Muscle of arm (tissue), 12 donors: ENCODE data around the gene TRIM27. TPM values are rescaled to one million over a fixed set of nuclear protein-coding genes. Genes with fewer than 3 reads are reported as not detected.
A peak's percentile ranks its signal among the peaks of the same experiment; 100 is the strongest.
"Not testable (repeated sequence)": the region's sequence is repeated elsewhere in the genome, so short reads cannot be mapped to it uniquely, and the experiment has no call there.

Experiments used
- DNase-seq: peaks from one replicate; pipeline ENCODE4 v3.0.0-alpha.2; 2013
- polyA plus RNA-seq, 12 donors: library from polyadenylated mRNA; unstranded; fragments of 120-200 nt; gene quantifications; one replicate each; pipeline ENCODE4 v1.2.1, GENCODE V29; 2013; ENCODE audit not compliant: insufficient read length in 12 of 12

TRIM27 gene
- polyA plus RNA-seq, 12 donors: 36.6 to 56.1 (median 46.9) TPM; not detected in 1

DNA sequence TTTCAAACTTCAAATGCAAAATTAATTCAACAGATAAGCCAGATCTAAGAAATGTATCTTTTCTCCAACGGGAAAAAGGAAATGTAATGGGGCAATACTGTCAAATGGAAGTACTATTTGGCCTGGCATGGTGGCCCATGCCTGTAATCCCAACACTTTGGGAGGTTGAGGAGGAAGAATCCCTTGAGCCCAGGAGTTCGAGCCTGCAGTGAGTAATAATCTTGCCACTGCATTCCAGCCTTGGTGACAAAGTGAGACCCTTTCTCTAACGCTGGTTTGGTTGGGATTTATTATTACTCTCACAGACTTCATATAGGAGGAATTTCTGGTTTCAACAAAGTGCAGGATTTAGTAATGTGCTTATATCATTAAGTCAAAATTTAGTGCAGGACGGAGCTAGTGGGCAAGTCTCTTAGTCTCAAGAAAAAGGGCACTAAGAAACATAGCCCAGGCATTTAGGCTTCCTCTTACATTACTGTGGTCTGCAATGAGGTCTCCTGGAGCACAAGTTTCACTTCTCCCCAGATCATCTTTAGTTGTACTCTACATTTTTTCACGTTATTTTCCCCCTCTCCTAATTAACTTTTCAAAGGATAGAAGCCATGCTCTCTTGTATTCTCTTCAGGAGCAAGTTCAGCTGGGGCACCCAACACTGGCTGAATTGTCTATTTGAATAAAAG lies 23.1 kb downstream of the TRIM27 start:
- no peak for DNase-seq

DNA sequence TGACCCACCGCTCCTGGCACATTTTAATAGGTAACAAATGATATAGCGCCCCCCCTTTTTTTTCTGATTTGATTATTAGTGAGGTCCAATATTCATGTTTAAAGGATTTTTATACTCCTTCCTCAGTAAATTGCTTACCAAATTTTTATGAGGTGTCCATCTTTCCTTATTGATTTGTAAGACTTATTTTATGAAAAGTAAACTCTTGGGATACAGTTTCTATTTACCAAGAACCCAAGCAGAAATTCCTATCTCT lies 25.1 kb downstream of the TRIM27 start:
- no peak for DNase-seq

DNA sequence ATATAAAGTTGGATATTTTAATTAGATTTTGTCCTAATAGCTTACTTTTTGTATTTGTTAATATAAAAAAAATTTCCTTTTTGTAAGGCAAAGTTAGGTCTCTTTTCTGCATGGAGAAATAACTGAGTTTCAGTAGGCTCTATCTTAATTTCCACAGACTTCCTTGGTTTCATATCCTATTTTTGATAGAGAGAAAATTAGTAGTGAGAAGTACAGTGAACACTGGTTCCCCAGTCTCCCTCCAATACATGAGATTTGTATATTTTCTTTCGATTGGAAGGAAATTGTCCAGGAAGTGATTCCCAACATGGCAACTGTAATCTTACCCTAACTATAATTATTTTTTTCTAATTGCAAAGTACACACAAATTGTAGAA lies 26.4 kb downstream of the TRIM27 start:
- no peak for DNase-seq

DNA sequence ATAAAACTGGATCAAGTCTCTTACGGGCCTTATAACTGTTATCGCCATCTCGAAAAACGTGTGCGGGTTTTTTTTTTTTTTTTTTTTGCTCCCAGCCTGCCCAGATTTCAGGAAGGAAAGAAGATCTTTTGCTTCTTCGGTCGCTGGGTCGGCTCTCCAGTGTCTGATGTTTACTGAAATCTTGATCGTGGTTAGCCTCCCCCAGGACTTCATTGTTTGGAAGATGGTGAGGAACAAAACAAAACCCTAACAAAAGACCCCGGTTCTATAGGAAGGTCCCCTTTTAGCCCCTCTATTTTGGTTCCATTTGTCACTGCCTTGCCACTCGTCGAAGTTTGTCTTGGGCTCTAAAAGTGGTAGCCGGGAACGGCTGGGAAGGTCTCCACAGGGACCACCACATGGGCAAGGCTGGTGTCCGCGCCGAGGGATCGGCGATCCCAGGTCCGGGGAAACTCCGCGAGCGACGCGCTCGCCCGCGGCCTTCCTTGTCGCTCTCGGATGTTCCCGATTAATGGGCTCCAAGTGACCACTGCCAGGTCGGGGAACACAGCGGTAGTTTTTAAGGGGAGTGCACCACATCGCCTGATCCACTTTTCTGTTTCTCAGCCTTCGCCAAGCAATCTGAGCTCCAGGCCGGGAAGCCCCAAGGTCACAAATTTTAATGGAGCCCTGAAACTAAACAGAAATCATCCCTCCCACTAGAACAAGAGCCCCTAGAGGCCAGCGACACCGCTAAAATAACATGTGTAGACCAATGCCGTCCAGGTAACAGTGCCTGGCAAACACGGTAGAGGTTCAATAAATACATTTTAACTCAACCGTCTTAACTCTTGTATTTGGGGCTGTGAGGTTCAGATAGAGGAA lies 27.0 kb downstream of the TRIM27 start:
- peak; percentile 66 for DNase-seq

DNA sequence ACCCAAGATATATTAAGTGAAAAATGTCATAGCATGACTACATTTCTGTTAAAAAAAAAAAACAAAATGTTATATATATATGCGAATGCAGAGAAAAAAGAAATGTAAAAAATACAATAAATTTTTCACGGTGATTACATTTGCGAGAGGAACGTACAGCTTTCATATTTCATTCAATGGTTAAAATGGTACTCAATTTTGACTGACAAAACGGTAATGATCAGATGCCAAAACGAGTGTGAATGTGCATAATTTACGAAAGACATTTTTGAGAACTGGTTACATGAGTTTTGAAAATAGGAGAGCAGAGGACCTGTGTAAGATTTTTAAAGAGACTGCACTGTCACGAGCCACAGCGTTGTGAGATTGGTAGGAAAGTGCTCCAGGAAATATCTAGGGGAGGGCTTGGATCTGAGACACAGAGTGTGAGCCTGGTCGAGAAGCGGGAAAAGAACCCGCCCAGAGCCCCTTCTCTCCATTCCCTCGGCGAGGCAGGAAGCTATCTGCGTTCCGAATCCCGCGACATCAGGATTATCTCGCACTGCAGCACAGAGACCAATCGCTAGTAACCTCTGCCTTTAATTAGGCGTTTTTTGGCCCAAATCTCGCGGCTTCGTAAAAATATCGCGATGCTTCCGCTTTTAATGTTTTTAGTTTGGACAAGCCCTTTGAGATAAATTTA lies 28.5 kb downstream of the TRIM27 start:
- peak; percentile 98 for DNase-seq

DNA sequence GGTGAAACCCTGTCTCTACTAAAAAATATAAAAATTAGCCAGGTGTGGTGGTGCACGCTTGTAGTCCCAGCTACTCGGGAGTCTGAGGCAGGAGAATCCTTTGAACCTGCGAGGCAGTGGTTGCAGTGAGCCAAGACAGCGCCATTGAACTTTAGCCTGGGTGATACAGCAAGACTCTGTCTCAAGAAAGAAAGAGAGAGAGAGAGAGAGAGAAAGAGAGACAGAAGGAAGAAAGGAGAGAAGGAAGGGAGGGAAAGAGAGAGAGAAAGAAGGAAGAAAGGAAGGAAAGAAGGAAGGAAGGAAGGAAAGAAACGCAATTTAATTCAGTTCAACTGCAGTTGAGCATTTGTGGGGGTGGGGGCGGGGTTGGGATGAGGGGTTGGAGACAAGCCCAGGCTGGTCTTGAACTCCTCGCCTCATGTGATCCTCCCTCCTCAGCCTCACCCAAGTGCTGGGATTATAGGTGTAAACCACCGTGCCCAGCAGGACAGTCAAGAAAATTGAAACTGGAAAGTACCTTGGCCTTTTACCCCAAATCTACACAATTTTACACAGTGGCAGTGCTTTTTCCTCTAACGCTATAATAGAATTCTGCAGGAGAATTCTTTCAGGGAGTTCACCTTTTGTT lies 30.5 kb downstream of the TRIM27 start:
- DNase-seq: no peak

DNA sequence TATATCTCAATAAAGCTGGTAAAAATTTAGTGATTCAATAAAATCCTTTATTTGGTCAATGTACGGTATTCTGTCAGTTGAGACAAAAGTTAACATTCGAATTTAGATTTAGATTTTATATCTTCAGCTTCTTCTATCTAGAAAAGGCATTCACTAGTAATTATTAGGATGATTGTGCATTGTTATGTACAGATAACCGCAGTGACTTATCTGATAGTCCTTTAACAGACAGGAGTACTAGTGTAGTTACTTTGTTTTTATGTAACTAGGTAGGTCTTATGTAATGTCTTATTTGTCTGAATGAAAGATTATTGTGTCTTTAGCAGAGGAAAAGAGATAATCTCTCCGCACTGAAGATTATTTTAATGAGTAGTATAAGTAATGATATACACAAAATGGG lies 31.3 kb downstream of the TRIM27 start:
- DNase-seq: no peak

DNA sequence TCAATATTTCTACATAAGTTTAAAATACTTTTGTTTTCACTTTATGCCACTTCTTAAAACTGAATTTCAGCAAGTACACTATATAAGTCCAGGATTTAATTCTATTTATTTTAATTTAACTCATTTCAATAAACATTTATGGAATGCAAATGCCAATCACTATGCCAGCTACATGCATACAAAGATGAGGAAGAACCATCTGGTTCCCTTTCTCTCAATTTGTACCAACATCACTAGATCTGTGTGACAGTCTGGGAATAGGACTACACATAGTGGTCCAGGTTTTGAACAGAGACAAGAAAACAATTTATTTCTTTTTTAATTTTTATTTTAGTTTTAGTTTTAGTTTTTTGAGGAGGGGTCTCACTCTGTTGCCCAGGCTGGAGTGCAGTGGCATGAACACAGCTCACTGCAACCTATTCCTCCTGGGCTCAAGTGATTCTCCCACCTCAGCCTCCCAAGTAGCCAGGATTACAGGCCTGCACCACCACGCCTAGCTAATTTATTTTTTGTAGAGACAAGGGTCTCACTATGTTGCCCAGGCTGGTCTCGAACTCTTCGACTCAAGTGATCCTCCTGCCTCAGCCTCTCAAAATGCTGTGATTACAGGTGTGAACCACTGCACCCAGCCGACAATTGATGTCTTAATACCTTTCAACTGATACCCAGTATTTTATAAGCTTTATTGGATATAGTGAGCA lies 35.8 kb downstream of the TRIM27 start:
- DNase-seq: no peak

DNA sequence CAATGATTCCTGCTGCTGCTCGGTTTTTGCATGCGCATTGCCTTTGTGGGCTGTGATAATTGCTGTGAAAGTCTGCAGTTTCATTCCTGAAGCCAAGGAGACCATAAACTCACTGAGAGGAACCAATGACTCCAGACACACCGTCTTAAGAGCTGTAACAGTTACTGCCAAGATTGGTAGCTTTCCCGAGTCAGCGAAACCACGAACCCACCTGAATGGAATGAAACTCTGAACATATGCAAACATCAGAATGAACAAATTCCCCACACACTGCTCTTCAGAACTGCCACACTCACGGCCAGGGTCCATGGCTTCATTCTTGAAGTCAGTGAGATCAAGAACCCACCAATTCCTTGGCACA lies 37.7 kb downstream of the TRIM27 start:
- DNase-seq: no peak

DNA sequence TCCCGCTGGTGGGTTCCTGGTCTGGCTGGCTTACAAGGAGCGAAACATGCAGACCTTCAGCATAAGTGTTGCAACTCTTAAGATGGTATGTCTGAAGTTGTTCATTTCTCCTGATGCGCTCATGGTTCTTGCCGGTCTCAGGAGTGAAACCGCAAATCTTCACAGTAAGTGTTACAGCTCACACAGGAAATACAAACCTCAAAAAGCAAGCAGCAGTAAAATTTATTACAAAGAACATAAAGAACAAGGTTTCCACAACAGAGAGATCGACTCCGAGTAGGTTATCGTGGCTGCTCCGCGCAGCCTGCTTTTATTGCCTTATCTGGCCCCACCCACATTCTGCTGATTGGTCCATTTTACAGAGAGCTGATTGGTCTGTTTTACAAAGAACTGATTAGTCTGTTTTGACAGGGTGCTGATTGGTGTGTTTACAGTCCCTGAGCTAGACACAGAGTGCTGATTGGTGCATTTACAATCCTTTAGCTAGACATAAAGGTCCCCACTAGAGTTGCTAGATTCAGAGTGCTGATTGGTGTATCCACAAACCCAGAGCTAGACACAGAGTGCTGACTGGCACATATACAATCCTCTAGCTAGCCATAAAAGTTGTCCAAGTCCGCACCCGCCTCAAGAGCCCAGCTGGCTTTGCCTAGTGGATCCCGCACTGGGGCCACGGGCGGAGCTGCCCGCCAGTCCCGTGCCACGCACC lies 39.2 kb downstream of the TRIM27 start:
- DNase-seq: no peak

DNA sequence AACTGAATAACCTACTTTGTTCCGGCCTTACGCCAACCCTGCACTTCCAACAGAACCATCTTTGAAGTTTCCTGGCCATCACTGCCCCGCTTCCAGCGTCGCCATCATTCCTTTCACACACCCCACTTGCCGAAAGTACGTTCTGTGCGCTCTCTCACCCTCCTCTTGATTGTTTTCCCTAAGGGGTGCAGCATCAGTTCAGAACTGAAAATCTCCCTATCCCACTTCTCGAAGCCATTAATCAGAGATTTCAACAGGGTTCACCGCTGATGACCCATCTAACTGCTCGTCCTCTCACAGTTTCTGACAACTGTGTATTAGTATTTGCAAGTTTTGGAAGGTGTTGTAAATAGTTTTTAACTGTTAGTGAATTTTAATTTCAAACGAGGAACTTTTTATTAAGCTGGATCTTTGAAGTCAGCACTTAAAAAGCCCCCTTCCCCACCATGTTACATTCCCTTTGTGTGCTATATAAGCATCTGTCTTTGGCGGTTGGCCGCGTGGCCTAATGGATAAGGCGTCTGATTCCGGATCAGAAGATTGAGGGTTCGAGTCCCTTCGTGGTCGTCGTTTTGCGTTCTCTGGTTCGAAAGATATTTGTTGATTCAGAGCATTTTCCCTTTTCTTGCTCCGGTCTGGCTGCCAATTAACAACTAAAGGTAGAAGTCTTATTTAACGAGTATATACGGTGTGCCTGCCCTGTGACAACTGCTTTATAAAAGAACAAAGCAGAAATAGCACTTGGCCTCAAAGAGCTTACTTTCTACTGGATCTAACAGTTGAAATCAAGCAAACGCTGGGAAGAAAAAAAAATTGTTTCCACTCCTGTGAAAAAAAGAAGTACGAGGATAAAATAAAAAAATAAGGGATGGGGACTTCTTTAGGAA lies 42.6 kb downstream of the TRIM27 start:
- peak; percentile 89 for DNase-seq

DNA sequence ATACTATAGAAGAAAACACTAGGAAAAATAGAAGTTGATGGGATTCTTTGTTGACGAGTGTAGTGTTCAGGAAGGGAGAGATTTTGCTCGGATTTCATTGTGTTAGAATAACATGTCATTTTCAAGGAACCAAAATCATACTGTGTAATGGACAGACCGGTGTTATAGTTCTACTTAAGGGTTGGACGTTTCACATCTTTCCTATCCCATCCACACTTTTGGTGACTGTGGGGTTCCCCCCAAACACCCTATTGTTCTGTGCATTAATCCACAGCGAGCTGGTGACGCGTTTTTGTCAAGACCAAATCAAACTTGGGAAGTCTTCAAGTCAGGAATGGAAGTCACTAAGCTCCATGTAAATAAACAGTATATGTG lies 43.3 kb downstream of the TRIM27 start:
- DNase-seq: no peak

DNA sequence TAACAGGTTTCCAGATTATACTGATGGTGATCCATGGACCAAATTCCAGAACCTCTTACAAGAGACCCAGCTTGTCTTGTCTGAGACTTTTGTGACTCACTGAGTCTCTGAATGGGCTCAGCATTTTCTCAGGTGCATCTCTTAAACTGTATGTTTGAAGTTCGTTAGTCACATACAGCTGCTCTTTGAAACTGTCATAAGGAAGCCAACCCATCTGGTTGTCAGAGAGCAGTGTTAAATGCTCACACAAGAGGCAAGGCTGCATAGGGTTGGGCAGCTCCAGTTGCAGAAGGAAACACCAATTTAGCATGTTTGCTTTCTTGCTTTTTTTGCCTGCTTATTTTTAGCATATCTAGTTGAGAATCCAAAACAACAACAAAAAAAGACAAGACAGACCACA lies 47.1 kb downstream of the TRIM27 start:
- DNase-seq: no peak

DNA sequence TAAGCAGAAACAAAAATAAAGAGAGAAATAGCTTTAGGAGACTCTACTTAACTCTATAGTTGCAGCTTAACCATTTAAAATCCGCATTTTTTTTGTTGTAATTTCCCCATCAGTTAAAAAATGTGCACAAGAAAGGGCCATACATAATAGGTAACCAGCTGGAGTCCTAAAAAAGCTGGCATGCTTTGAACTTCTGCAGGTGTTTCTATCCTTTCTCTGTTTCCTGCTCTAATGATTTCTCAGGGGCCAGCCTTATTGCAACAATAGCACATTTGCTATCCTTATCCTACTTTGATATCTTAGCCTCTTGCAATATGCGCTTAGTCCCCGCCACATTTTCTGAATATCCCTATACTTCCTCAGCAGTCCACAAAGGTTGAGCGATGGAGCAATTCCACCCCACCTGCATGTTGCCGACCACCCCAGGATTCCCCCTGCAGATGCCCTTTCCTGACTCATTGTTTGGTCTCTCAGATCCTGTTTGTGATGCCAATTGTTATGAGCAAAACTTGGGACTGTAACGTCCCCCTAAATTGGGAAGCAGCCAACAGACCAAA lies 48.5 kb downstream of the TRIM27 start:
- DNase-seq: no peak

DNA sequence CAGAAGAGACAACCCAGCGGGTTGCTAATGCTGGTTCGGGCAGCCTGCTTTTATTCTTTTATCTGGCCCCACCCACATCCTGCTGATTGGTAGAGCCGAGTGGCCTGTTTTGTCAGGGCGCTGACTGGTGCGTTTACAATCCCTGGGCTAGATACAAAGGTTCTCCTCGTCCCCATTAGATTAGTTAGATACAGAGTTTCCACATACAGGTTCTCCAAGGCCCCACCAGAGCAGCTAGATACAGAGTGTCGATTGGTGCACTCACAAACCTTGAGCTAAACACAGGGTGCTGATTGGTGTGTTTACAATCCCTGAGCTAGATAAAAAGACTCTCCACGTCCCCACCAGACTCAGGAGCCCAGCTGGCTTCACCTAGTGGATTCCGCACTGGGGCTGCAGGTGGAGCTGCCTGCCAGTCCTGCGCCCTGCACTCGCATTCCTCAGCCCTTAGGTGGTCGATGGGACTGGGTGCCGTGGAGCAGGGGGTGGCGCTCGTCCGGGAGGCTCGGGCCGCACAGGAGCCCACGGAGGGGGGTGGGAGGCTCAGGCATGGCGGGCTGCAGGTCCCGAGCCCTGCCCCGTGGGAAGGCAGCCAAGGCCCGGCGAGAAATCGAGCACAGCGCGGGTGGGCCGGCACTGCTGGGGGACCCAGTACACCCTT lies 51.5 kb downstream of the TRIM27 start:
- not testable (repeated sequence) for DNase-seq

DNA sequence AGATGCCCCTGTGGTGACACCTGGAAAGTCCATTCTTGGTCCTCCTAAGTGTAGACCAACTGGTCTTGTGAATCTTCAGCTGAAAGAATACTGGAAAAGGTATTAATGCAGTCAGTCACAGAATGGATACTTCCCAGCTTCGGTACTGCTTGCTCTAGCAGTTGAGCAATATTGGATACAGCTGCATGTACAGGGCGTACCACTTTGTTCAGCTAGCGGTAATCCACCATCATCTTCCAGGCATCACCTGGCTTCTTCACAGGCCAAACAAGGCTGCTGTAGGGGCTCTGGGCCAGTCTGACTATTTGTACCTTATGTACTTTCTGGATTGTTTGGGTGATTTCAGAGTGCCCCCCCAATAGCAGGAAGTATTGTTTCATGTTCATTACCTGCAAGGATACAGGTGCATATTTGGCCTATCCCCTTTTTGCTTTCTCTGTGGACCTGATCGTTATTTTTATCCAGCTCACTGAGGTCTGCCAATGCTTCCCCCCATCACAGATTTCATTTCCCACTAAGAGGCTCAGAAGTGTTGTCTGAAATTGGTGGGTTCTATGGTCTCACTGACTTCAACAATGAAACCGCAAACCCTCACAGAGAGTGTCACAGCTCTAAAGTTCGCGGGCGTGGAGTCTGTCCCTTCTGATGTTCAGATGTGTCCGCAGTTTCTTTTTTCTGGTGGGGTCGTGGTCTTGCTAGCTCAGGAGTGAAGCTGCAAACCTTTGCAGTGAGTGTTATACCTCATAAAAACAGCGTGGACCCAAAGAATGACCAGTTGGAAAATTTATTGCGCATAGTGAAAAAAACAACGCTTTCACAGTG lies 52.2 kb downstream of the TRIM27 start:
- no peak for DNase-seq

DNA sequence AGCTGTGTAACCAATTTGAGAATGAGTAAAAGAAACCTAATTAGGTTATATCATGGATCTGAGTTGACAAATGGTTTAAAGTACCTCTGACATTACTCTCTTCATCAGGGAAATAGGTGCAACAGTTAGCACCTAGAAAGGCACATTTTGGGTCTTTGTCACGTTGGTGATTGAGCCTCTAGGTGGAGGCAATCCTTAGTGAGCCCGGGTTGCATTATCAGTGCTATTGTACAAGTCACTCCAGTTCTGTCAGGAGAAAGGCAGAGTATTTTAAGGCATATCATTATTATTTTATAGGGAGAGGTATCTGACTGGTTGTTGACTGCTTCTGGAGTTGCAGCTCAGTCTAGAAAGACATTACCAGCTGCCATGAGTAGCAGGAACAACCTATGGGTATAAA lies 54.9 kb downstream of the TRIM27 start:
- DNase-seq: no peak

DNA sequence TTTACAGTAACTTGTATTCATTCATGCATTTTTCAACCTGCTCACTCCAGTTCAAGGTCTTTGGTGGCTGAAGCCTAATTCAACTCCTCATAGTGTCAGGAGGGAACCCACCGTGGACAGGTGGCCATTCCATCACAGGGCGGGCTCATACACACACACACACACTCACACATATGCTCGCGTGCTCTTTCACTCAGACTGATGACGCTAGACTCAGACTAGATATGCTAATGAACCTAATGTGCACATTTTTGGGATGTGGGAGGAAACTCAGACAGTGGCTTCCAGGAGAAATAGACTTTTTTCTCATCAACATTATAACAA lies 56.7 kb downstream of the TRIM27 start:
- no peak for DNase-seq
